ENCODE results near the gene SHANK3. TPM values are rescaled to one million over a fixed set of nuclear protein-coding genes. Genes with fewer than 3 reads are reported as not detected.

The SHANK3 gene
- total and polyA plus RNA-seq, 2 of the 8 experiments (the other 6 are each of a cell fraction or from before 2014, with no cell fraction given) = 1.5 to 6.0 TPM

DNA sequence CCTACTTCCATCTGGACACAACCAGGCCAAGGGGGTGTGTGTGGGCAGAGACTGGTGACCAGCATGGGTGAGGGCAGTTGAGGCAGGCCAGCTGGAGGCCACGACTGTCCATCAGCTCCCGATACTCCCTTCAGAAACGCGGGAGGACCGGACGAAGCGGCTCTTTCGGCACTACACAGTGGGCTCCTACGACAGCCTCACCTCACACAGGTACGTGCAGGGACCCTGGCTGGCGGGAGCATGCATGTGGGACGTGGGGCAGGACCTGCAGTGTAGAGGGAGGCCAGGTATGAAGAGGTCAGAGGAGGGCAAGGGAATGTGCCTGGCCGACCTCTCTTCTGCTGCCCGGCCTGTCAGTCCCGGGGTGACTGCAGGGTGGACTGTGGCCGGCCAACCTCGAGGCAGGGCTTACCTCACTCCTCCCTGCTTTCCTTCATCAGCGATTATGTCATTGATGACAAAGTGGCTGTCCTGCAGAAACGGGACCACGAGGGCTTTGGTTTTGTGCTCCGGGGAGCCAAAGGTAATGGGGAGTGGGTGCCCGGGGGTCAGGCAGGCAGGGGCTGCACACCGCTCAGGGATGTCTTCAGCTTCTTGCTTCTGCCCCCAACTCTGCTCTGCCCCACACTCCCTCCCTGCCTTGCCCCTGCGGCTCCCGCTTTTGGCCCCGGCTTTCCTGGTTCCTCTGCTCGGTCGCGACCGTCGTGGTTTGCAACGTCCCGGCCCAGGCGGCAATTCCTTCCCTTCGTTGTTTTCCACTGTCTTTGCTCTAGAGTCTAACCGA lies 31.3 kb downstream of the SHANK3 start (continued):
- TF ChIP-seq SP2 (IDR thresholded peaks at IDR 0.05; ENCODE audit: low read length) (no peak), RNF2 (IDR thresholded peaks at IDR 0.05; ENCODE audit: borderline replicate concordance, low read depth, low read length, missing control alignments, poor library complexity, severe bottlenecking) (no peak), GABPA (IDR thresholded peaks at IDR 0.05; ENCODE audit: borderline replicate concordance, insufficient read depth, low read length) (no peak), ZNF274 (IDR thresholded peaks at IDR 0.05; ENCODE audit: borderline replicate concordance, extremely low read depth, low read length) (no peak)
- TF ChIP-seq, protein P1, sequence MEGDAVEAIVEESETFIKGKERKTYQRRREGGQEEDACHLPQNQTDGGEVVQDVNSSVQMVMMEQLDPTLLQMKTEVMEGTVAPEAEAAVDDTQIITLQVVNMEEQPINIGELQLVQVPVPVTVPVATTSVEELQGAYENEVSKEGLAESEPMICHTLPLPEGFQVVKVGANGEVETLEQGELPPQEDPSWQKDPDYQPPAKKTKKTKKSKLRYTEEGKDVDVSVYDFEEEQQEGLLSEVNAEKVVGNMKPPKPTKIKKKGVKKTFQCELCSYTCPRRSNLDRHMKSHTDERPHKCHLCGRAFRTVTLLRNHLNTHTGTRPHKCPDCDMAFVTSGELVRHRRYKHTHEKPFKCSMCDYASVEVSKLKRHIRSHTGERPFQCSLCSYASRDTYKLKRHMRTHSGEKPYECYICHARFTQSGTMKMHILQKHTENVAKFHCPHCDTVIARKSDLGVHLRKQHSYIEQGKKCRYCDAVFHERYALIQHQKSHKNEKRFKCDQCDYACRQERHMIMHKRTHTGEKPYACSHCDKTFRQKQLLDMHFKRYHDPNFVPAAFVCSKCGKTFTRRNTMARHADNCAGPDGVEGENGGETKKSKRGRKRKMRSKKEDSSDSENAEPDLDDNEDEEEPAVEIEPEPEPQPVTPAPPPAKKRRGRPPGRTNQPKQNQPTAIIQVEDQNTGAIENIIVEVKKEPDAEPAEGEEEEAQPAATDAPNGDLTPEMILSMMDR (IDR thresholded peaks at IDR 0.05; ENCODE audit: control extremely low read depth in 1 of 3, insufficient read depth in 1 of 3, low read depth in 1 of 3, low read length in 3 of 3) = no peak
- TF ChIP-seq, protein P2, sequence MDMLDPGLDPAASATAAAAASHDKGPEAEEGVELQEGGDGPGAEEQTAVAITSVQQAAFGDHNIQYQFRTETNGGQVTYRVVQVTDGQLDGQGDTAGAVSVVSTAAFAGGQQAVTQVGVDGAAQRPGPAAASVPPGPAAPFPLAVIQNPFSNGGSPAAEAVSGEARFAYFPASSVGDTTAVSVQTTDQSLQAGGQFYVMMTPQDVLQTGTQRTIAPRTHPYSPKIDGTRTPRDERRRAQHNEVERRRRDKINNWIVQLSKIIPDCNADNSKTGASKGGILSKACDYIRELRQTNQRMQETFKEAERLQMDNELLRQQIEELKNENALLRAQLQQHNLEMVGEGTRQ (IDR thresholded peaks at IDR 0.05; ENCODE audit: low read length) = no peak
